Loucy (cell line): ENCODE data around the gene OR52N5.

ENCODE experiments used
- H2AFZ ChIP-seq: fragments of 200-600 bp; sonication (generic); 2 replicates; pipeline ENCODE4 v1.6.0; 2016; ENCODE audit warnings: antibody characterized with exemption, mild to moderate bottlenecking, low read length, moderate library complexity
- H3F3A ChIP-seq: fragments of 200-600 bp; 2 replicates; pipeline ENCODE4 v1.6.0; 2016; ENCODE audit warnings: antibody characterized with exemption, low read depth, mild to moderate bottlenecking
- H3K27me3 ChIP-seq: fragments of 200-600 bp; sonication (generic); 2 replicates; pipeline ENCODE4 v1.6.1; 2014; ENCODE audit warnings: low read length, mild to moderate bottlenecking; ENCODE audit not compliant: insufficient read depth, poor library complexity, severe bottlenecking
- H3K36me3 ChIP-seq: fragments of 200-600 bp; sonication (generic); 2 replicates; pipeline ENCODE4 v1.6.1; 2016; ENCODE audit warnings: low read length; ENCODE audit not compliant: insufficient read depth
- H3K4me1 ChIP-seq: fragments of 200-600 bp; sonication (generic); 2 replicates; pipeline ENCODE4 v1.5.1; 2014; ENCODE audit warnings: low read length, mild to moderate bottlenecking; ENCODE audit not compliant: insufficient read depth, poor library complexity, severe bottlenecking
- H3K4me2 ChIP-seq: fragments of 200-600 bp; sonication (generic); 2 replicates; pipeline ENCODE4 v1.6.0; 2014; ENCODE audit warnings: antibody characterized with exemption, low read length, low read depth, mild to moderate bottlenecking; ENCODE audit not compliant: poor library complexity, severe bottlenecking
- H3K4me3 ChIP-seq: fragments of 200-600 bp; sonication (generic); 2 replicates; pipeline ENCODE4 v1.5.1; 2014; ENCODE audit warnings: low read length, mild to moderate bottlenecking, mixed read lengths; ENCODE audit not compliant: poor library complexity, severe bottlenecking
- H3K79me2 ChIP-seq: fragments of 200-600 bp; sonication (generic); 2 replicates; pipeline ENCODE4 v1.6.1; 2014; ENCODE audit warnings: low read length; ENCODE audit not compliant: insufficient read depth
- H3K9ac ChIP-seq: fragments of 200-600 bp; sonication (generic); 2 replicates; pipeline ENCODE4 v1.6.0; 2014; ENCODE audit warnings: mild to moderate bottlenecking, low read depth, low read length, moderate library complexity; ENCODE audit not compliant: poor library complexity, severe bottlenecking
- H3K9me2 ChIP-seq: fragments of 200-600 bp; sonication (generic); replicated peaks from 2 replicates; pipeline ENCODE4 v1.6.1; 2016; ENCODE audit warnings: low read depth, low read length, mixed read lengths
- H3K9me3 ChIP-seq: fragments of 200-600 bp; sonication (generic); 2 replicates; pipeline ENCODE4 v1.6.1; 2014; ENCODE audit warnings: mild to moderate bottlenecking, antibody characterized with exemption, low read length, low read depth; ENCODE audit not compliant: insufficient read depth
- H4K20me1 ChIP-seq: fragments of 200-600 bp; sonication (generic); 2 replicates; pipeline ENCODE4 v1.6.0; 2014; ENCODE audit warnings: antibody characterized with exemption, low read length, mild to moderate bottlenecking; ENCODE audit not compliant: insufficient read depth, poor library complexity, severe bottlenecking
- EZH2phosphoT487 ChIP-seq: fragments of 200-600 bp; IDR thresholded peaks from 2 replicates; pipeline ENCODE4 v1.6.1; 2018; ENCODE audit warnings: antibody characterized with exemption, mild to moderate bottlenecking, moderate library complexity, borderline replicate concordance
- TF ChIP-seq, protein P1 (sequence below): fragments of 200-600 bp; sonication (generic); conservative IDR thresholded peaks from 2 replicates; pipeline ENCODE4 v1.5.1; 2014; ENCODE audit warnings: mild to moderate bottlenecking, antibody characterized with exemption, low read length

OR52N5 gene

DNA sequence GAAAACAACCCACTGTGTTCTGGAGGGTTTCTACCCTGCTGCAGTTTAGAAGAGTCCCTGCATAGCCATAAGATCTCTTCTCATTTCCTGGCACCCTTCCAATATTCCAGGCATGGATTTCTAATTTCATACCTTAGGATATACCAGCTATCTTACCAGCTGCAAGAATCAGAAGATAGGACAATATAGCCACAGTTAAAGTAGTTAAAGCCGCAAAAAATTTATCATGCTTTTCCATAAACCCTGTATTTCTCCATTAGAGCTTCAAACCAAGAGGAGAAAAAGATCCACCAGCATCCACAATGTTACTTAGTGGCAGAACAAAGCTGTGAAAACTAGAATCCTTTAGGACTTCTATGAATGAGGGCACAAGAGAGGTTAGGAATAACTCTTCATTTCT is 55.5 kb downstream of the OR52N5 start:
- H3K4me1 ChIP-seq = no peaks in the 10 kb centered on the region
- 0 out of 2 replicates have a peak, but pooled peaks cover 4% of the 10 kb centered on the region for H3K9me2 ChIP-seq
- H3K36me3 ChIP-seq = no peaks in the 10 kb centered on the region
- H4K20me1 ChIP-seq = no peaks in the 10 kb centered on the region
- H3K27me3 ChIP-seq = no peaks in the 10 kb centered on the region
- no peaks in the 10 kb centered on the region for H3K79me2 ChIP-seq
- no peak overlapping the region for H3K4me3 ChIP-seq
- TF ChIP-seq EZH2phosphoT487 = no peak
- TF ChIP-seq, protein P1, sequence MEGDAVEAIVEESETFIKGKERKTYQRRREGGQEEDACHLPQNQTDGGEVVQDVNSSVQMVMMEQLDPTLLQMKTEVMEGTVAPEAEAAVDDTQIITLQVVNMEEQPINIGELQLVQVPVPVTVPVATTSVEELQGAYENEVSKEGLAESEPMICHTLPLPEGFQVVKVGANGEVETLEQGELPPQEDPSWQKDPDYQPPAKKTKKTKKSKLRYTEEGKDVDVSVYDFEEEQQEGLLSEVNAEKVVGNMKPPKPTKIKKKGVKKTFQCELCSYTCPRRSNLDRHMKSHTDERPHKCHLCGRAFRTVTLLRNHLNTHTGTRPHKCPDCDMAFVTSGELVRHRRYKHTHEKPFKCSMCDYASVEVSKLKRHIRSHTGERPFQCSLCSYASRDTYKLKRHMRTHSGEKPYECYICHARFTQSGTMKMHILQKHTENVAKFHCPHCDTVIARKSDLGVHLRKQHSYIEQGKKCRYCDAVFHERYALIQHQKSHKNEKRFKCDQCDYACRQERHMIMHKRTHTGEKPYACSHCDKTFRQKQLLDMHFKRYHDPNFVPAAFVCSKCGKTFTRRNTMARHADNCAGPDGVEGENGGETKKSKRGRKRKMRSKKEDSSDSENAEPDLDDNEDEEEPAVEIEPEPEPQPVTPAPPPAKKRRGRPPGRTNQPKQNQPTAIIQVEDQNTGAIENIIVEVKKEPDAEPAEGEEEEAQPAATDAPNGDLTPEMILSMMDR = no peak
- no peak overlapping the region for H2AFZ ChIP-seq
- H3F3A ChIP-seq = no peaks in the 10 kb centered on the region
- H3K9ac ChIP-seq = no peak overlapping the region
- no peak overlapping the region for H3K4me2 ChIP-seq
- no peaks in the 10 kb centered on the region for H3K9me3 ChIP-seq

DNA sequence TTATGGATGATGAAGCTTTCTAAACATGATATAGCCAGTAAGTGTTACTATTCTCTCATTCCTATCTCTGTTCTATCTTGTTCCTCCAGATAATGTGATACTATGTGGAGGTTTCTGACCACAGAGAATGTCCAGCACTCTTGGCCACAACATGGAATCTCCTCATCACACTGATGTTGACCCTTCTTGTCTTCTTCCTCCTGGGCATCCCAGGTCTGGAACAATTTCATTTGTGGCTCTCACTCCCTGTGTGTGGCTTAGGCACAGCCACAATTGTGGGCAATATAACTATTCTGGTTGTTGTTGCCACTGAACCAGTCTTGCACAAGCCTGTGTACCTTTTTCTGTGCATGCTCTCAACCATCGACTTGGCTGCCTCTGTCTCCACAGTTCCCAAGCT is 56.8 kb downstream of the OR52N5 start:
- TF ChIP-seq, protein P1 = no peak
- no peak for TF ChIP-seq EZH2phosphoT487
- H3K9me3 ChIP-seq = no peaks in the 10 kb centered on the region
- no peak overlapping the region for H3K4me2 ChIP-seq
- H2AFZ ChIP-seq = no peak overlapping the region
- no peaks in the 10 kb centered on the region for H4K20me1 ChIP-seq
- no peak overlapping the region for H3K4me3 ChIP-seq
- H3K79me2 ChIP-seq = no peaks in the 10 kb centered on the region
- no peaks in the 10 kb centered on the region for H3K36me3 ChIP-seq
- no peak overlapping the region for H3K9ac ChIP-seq
- H3K4me1 ChIP-seq = no peaks in the 10 kb centered on the region
- H3F3A ChIP-seq = no peaks in the 10 kb centered on the region
- H3K27me3 ChIP-seq = no peaks in the 10 kb centered on the region
- H3K9me2 ChIP-seq = no peaks in the 10 kb centered on the region
